MCF 10A (cell line): Measurements from ENCODE around the gene THRAP3. TPM values are rescaled to one million over a fixed set of nuclear protein-coding genes. Genes with fewer than 3 reads are reported as not detected.

Source experiments
- BruUV-seq: library from RNA; stranded (reverse); fragments of 400-500 nt; replicated peaks from 2 replicates; lab custom pipeline; 2021; lab: Mats Ljungman, UMichigan
- CTCF ChIA-PET: fragments of 300-600 bp; sonication (Branson Sonifier 250); formaldehyde crosslinking; extraction: SDS; loops from one replicate; lab custom pipeline; 2021; ENCODE audit warnings: antibody characterized with exemption, inconsistent platforms; lab: Yijun Ruan, JAX
- POLR2A ChIA-PET: fragments of 300-600, 350-650 bp; sonication (Branson Sonifier 250); formaldehyde crosslinking; extraction: SDS; loops from one replicate; lab custom pipeline; 2020; ENCODE audit warnings: antibody characterized with exemption, inconsistent platforms; lab: Yijun Ruan, JAX
- DNase-seq: peaks from one replicate; pipeline ENCODE4 v3.0.0-alpha.2; 2018; ENCODE audit not compliant: unreplicated experiment
- H3K27ac Mint-ChIP-seq: one replicate; pipeline ENCODE4 v1.8.0; 2022; ENCODE audit warnings: mild to moderate bottlenecking, low read depth, mixed read lengths; ENCODE audit not compliant: unreplicated experiment
- H3K27me3 Mint-ChIP-seq: one replicate; pipeline ENCODE4 v1.8.0; 2022; ENCODE audit warnings: mixed read lengths; ENCODE audit not compliant: insufficient read depth, unreplicated experiment
- H3K36me3 Mint-ChIP-seq: one replicate; pipeline ENCODE4 v1.8.0; 2022; ENCODE audit warnings: mild to moderate bottlenecking, moderate library complexity, mixed read lengths; ENCODE audit not compliant: insufficient read depth, unreplicated experiment
- H3K4me1 Mint-ChIP-seq: one replicate; pipeline ENCODE4 v1.8.0; 2022; ENCODE audit warnings: mixed read lengths; ENCODE audit not compliant: insufficient read depth, unreplicated experiment
- H3K4me3 Mint-ChIP-seq: one replicate; pipeline ENCODE4 v1.8.0; 2022; ENCODE audit warnings: mild to moderate bottlenecking, moderate library complexity, mixed read lengths; ENCODE audit not compliant: unreplicated experiment
- H3K9me3 Mint-ChIP-seq: one replicate; pipeline ENCODE4 v1.8.0; 2022; ENCODE audit warnings: mixed read lengths; ENCODE audit not compliant: unreplicated experiment
- intact Hi-C: fragments of 100-400 bp; cut with micrococcal nuclease; formaldehyde crosslinking; loops from 2 replicates; pipeline ENCODE4 v1.14.1; 2022
- total RNA-seq: library from RNA; stranded (reverse); gene quantifications from 2 replicates; pipeline ENCODE4 v1.2.3, GENCODE V29; 2022
- TF ChIP-seq, protein P1 (sequence below): fragments of 200-600 bp; IDR thresholded peaks from one replicate; pipeline ENCODE4 v1.8.0; 2022; ENCODE audit warnings: antibody characterized with exemption, mild to moderate bottlenecking; ENCODE audit not compliant: unreplicated experiment

The THRAP3 gene
- total RNA-seq, 1 experiment from 2014 or later, result 92.2 TPM

GRCh38 chr1:36349839-36350238 lies 125.6 kb downstream of the THRAP3 start:
- no peaks in the 10 kb centered on the region for H3K9me3 Mint-ChIP-seq
- intact Hi-C loops, result loop anchor here (2.0 kb wide), 1 partner anchor 71 kb away; no protein-coding TSS in a partner anchor
- CTCF ChIA-PET, result interaction anchor here (0.6 to 6.0 kb wide), 11 partner anchors 10 to 199 kb away, joined by 3 to 97 read pairs (median 7); no protein-coding TSS in a partner anchor
- peaks cover 35% of the 10 kb centered on the region for H3K36me3 Mint-ChIP-seq
- H3K27me3 Mint-ChIP-seq, result no peaks in the 10 kb centered on the region
- POLR2A ChIA-PET, result interaction anchor here (0.9 to 3.9 kb wide), 9 partner anchors 10 to 200 kb away, joined by 3 to 48 read pairs (median 5); partner anchors contain the start of genes LSM10, SH3D21, STK40 and THRAP3
- H3K27ac Mint-ChIP-seq, result peak overlapping the region; percentile 82
- no peak for DNase-seq
- no peak overlapping the region for H3K4me3 Mint-ChIP-seq
- peaks cover 39% of the 10 kb centered on the region for H3K4me1 Mint-ChIP-seq
- BruUV-seq, result no TSS peak
- TF ChIP-seq, protein P1, sequence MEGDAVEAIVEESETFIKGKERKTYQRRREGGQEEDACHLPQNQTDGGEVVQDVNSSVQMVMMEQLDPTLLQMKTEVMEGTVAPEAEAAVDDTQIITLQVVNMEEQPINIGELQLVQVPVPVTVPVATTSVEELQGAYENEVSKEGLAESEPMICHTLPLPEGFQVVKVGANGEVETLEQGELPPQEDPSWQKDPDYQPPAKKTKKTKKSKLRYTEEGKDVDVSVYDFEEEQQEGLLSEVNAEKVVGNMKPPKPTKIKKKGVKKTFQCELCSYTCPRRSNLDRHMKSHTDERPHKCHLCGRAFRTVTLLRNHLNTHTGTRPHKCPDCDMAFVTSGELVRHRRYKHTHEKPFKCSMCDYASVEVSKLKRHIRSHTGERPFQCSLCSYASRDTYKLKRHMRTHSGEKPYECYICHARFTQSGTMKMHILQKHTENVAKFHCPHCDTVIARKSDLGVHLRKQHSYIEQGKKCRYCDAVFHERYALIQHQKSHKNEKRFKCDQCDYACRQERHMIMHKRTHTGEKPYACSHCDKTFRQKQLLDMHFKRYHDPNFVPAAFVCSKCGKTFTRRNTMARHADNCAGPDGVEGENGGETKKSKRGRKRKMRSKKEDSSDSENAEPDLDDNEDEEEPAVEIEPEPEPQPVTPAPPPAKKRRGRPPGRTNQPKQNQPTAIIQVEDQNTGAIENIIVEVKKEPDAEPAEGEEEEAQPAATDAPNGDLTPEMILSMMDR, result no peak

DNA sequence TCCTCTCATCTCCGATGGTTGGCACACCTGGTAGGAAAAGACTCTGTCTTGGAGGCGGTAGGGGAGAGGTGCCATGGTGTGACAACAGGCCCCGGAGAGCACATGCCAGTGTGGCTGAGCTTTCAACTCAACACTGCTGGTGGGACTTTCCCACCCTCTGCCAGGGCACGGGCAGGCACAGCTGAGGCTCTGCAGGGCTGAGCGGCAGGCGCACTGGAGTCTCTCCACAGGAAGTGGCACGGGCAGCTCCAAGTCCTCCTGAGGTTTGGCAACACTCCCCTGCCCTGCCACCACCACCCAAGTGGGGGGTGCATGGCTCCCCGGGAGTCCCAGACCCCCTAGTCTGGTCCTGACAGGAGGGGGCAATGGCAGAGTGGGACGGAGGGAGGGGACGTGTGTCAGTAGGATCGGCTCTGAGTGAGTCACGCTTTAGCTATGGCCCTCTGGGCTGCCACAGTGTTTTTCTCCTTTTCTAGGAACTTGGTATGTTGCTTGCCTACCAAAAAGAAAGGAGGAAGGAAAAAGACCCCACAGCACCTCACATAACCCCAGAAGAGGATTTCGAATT lies 126.5 kb downstream of the THRAP3 start:
- no TSS peak for BruUV-seq
- CTCF ChIA-PET, result interaction anchor here (0.6 to 6.0 kb wide), 13 partner anchors 8 to 248 kb away, joined by 3 to 97 read pairs (median 7); no protein-coding TSS in a partner anchor
- POLR2A ChIA-PET, result interaction anchor here (0.7 to 3.9 kb wide), 14 partner anchors 9 to 201 kb away, joined by 3 to 48 read pairs (median 4); partner anchors contain the start of genes LSM10, SH3D21, STK40 and THRAP3
- Mint-ChIP-seq H3K4me1 (peaks cover 39% of the 10 kb centered on the region), H3K4me3 (peak overlapping the region; percentile 15), H3K36me3 (peaks cover 33% of the 10 kb centered on the region), H3K27ac (peak overlapping the region; percentile 82), H3K27me3 (no peaks in the 10 kb centered on the region), H3K9me3 (no peaks in the 10 kb centered on the region)
- TF ChIP-seq, protein P1, result no peak
- DNase-seq, result peak; percentile 77
- intact Hi-C loops, result loop anchor here (2.0 kb wide), 1 partner anchor 70 kb away; no protein-coding TSS in a partner anchor

DNA sequence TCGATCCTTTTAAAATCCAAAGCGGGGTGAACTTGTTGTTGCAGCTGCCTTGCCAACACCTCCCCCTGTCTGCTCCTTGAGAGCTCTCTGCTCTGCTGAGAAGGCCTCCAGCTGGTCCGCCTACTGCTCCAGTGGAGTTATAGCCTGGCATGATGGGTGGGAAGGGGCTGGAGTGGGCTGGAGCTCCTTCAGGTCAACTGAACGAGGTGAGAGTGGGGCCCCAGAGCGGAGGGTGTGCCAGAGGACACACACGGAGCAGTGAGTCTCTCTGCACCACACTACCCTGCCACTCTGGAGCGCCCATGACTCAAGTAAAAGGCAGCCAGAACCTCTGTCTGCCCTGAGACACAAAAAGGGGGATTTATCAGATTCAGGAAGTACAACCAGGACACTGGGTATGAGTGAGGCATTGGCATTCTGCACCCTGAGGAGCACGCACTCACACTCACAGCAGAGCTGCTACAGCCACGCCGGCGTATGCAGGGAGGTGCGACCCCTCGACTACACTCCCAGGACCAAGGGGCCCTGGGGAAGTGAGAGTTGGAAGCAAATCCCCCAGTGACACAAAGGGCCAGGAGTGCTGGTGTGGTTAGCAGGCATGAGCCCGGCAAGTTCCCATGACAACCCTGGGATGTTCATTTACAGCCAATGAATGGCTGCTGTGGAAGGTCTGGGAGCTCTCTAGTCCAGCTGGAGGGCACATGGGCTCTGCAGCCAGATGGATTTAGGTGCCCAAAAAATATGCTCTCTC lies 127.2 kb downstream of the THRAP3 start:
- no peaks in the 10 kb centered on the region for H3K27me3 Mint-ChIP-seq
- no peaks in the 10 kb centered on the region for H3K9me3 Mint-ChIP-seq
- TF ChIP-seq, protein P1, result no peak
- ChIA-PET POLR2A (interaction anchor here (0.6 to 3.9 kb wide), 12 partner anchors 9 to 583 kb away, joined by 3 to 48 read pairs (median 4); partner anchors contain the start of genes LSM10, SH3D21, STK40 and TRAPPC3), CTCF (interaction anchor here (0.7 to 6.0 kb wide), 11 partner anchors 8 to 71 kb away, joined by 3 to 97 read pairs (median 7); no protein-coding TSS in a partner anchor)
- peak overlapping the region; percentile 82 for H3K27ac Mint-ChIP-seq
- no TSS peak for BruUV-seq
- peaks cover 30% of the 10 kb centered on the region for H3K36me3 Mint-ChIP-seq
- DNase-seq, result peak; percentile 65
- peaks cover 39% of the 10 kb centered on the region for H3K4me1 Mint-ChIP-seq
- intact Hi-C loops, result loop anchor here (2.0 kb wide), 1 partner anchor 69 kb away; no protein-coding TSS in a partner anchor
- peak overlapping the region; percentile 15 for H3K4me3 Mint-ChIP-seq
